Stimulated activated CD8-positive, alpha-beta memory T cell treated with anti-CD3 and anti-CD28 coated beads, Interleukin-12 subunit alpha, Interleukin-12 subunit beta, amount 100 ng/mL, for 4 hours (primary cell): ENCODE data around the gene ELAVL1.
"Not testable (repeated sequence)": the region's sequence is repeated elsewhere in the genome, so short reads cannot be mapped to it uniquely, and the experiment has no call there.

Source experiments
- DNase-seq: peaks from one replicate; pipeline ENCODE4 v3.0.0-alpha.2; 2020; ENCODE audit warnings: low read depth

Gene ELAVL1

GRCh38 chr19:7921302-7921966 lies 84.0 kb downstream of the ELAVL1 start:
- DNase-seq = no peak

GRCh38 chr19:7920519-7921301 lies 84.7 kb downstream of the ELAVL1 start:
- peak; percentile 98 for DNase-seq

GRCh38 chr19:7919610-7920518 lies 85.6 kb downstream of the ELAVL1 start, which contains the start of gene SNAPC2:
Gene SNAPC2 (plus strand): TSS chr19:7920338. CDS start chr19:7920367, 29 bp downstream.
- peak; percentile 93 for DNase-seq

- no peak for DNase-seq
Observed at GRCh38 chr19:7918615-7919421, 86.6 kb downstream of the ELAVL1 start.

GRCh38 chr19:7918062-7918614 lies 87.3 kb downstream of the ELAVL1 start:
- DNase-seq = not testable (repeated sequence)

- peak; percentile 33 for DNase-seq
Observed at GRCh38 chr19:7917267-7918061, 88.0 kb downstream of the ELAVL1 start.

- no peak for DNase-seq
Observed at GRCh38 chr19:7916955-7917266, 88.5 kb downstream of the ELAVL1 start.

- no peak for DNase-seq
Observed at GRCh38 chr19:7916103-7916954, 89.1 kb downstream of the ELAVL1 start.

GRCh38 chr19:7915250-7916102 lies 90.0 kb downstream of the ELAVL1 start:
- DNase-seq = no peak

GRCh38 chr19:7914598-7915045 lies 90.8 kb downstream of the ELAVL1 start, which contains the start of gene TGFBR3L:
Gene TGFBR3L (plus strand): TSS chr19:7914830.
- no peak for DNase-seq

- no peak for DNase-seq
Observed at GRCh38 chr19:7914099-7914498, 91.3 kb downstream of the ELAVL1 start.

GRCh38 chr19:7913652-7914051 lies 91.8 kb downstream of the ELAVL1 start:
- DNase-seq = no peak

- DNase-seq = no peak
Observed at GRCh38 chr19:7912697-7913564, 92.5 kb downstream of the ELAVL1 start.

GRCh38 chr19:7912144-7912696 lies 93.2 kb downstream of the ELAVL1 start:
- DNase-seq = no peak

- no peak for DNase-seq
Observed at GRCh38 chr19:7911508-7912143, 93.8 kb downstream of the ELAVL1 start.

GRCh38 chr19:7910321-7911161 lies 94.9 kb downstream of the ELAVL1 start:
- DNase-seq = no peak
